A673 (cell line): Measurements from ENCODE around the gene RFFL. TPM values are rescaled to one million over a fixed set of nuclear protein-coding genes. Genes with fewer than 3 reads are reported as not detected.
A peak's percentile ranks its signal among the peaks of the same experiment; 100 is the strongest.

Experiments
- BruUV-seq: library from RNA; stranded (reverse); fragments of 400-500 nt; replicated peaks from 2 replicates; lab custom pipeline; 2021; lab: Mats Ljungman, UMichigan
- CTCF ChIA-PET: fragments of 300-600 bp; sonication (Branson Sonifier 250); formaldehyde crosslinking; loops from one replicate; lab custom pipeline; 2022; ENCODE audit warnings: antibody characterized with exemption; lab: Charles Lee
- POLR2A ChIA-PET: fragments of 300-600 bp; sonication (Branson Sonifier 250); formaldehyde crosslinking; loops from one replicate; lab custom pipeline; 2022; ENCODE audit warnings: antibody characterized with exemption; ENCODE audit not compliant: low non-redundant PET; lab: Charles Lee
- DNase-seq: peaks from one replicate; pipeline ENCODE4 v3.0.0-alpha.2; 2015; ENCODE audit warnings: low spot score
- H3K27ac ChIP-seq: fragments of 200-600 bp; sonication (generic); 2 replicates; pipeline ENCODE4 v1.5.1; 2016; ENCODE audit warnings: mixed run types, low read depth, mild to moderate bottlenecking, mixed read lengths, antibody characterized with exemption, low read length; ENCODE audit not compliant: poor library complexity, severe bottlenecking
- H3K27me3 ChIP-seq: fragments of 200-600 bp; sonication (generic); replicated peaks from 2 replicates; pipeline ENCODE4 v1.6.1; 2017; ENCODE audit warnings: mixed run types, low read depth, mild to moderate bottlenecking, mixed read lengths, antibody characterized with exemption, low read length; ENCODE audit not compliant: insufficient read depth, poor library complexity
- H3K36me3 ChIP-seq: fragments of 200-600 bp; sonication (generic); 2 replicates; pipeline ENCODE4 v1.6.1; 2016; ENCODE audit warnings: mixed run types, mild to moderate bottlenecking, mixed read lengths, antibody characterized with exemption, low read length; ENCODE audit not compliant: insufficient read depth, poor library complexity, severe bottlenecking
- H3K4me1 ChIP-seq: fragments of 200-600 bp; sonication (generic); 2 replicates; pipeline ENCODE4 v1.6.1; 2017; ENCODE audit warnings: mixed run types, mild to moderate bottlenecking, mixed read lengths, antibody characterized with exemption, low read length; ENCODE audit not compliant: insufficient read depth, poor library complexity, severe bottlenecking
- H3K4me3 ChIP-seq: fragments of 200-600 bp; sonication (generic); 2 replicates; pipeline ENCODE4 v1.5.1; 2016; ENCODE audit warnings: low read depth, mixed run types, mild to moderate bottlenecking, mixed read lengths, low read length; ENCODE audit not compliant: poor library complexity, severe bottlenecking
- H3K9me3 ChIP-seq: fragments of 200-600 bp; sonication (generic); 2 replicates; pipeline ENCODE4 v1.6.1; 2016; ENCODE audit warnings: mixed run types, low read depth, mild to moderate bottlenecking, mixed read lengths, antibody characterized with exemption, low read length; ENCODE audit not compliant: poor library complexity, severe bottlenecking
- CTCF ChIP-seq: fragments of 300-800, 200-600 bp; sonication (generic); conservative IDR thresholded peaks from 2 replicates; pipeline ENCODE4 v1.5.1; 2017; ENCODE audit warnings: low read depth, mild to moderate bottlenecking, antibody characterized with exemption, low read length, moderate library complexity, mixed read lengths
- EZH2 ChIP-seq: fragments of 200-600 bp; sonication (generic); IDR thresholded peaks from 2 replicates; pipeline ENCODE4 v1.6.1; 2017; ENCODE audit warnings: borderline replicate concordance, low read depth, mild to moderate bottlenecking, mixed read lengths, antibody characterized with exemption, low read length; ENCODE audit not compliant: poor library complexity, severe bottlenecking
- intact Hi-C: fragments of 100-400 bp; cut with micrococcal nuclease; formaldehyde crosslinking; loops from one replicate; pipeline ENCODE4 v1.10.0; 2022; ENCODE audit not compliant: unreplicated experiment
- total RNA-seq: library from RNA; stranded (reverse); gene quantifications from 2 replicates; pipeline ENCODE4 v1.2.3, GENCODE V29; 2021

RFFL gene
- total RNA-seq, 1 experiment from 2014 or later: 10.5 TPM

DNA sequence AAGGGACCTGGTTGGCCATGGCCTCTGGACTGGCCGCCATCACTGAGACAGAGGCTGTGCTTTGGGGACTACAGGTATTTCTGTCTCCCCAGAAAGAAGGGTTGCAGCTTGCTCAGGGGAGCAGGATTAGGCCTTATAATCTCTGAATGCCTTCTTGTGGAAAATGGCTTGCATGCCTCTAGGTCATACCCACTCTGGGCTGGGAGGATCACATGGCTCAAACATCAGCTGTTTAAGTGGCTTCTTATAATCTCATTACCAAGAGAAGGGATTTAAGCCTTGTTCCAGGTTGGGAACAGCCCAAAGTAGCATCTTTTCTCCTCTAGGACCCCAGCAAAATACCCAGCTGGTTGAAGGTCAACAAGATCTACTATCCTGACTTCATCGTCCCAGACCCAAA is 64.1 kb downstream of the RFFL start:
- H3K4me1 ChIP-seq: no peaks in the 10 kb centered on the region
- no peak overlapping the region for H3K4me3 ChIP-seq
- peaks cover 4% of the 10 kb centered on the region for H3K36me3 ChIP-seq
- BruUV-seq: no TSS peak
- TF ChIP-seq CTCF (no peak), EZH2 (no peak)
- no peak for DNase-seq
- intact Hi-C loops: no loop called here
- ChIA-PET POLR2A (interaction anchor here (0.6 kb wide), 1 partner anchor 27 kb away, joined by 3 read pairs; no protein-coding TSS in a partner anchor), CTCF (interaction anchor here (1.0 kb wide), 1 partner anchor 121 kb away, joined by 5 read pairs; the partner anchor contains the start of gene RAD51D)
- no peak overlapping the region for H3K27ac ChIP-seq
- H3K27me3 ChIP-seq: no peaks in the 10 kb centered on the region
- H3K9me3 ChIP-seq: no peaks in the 10 kb centered on the region

DNA sequence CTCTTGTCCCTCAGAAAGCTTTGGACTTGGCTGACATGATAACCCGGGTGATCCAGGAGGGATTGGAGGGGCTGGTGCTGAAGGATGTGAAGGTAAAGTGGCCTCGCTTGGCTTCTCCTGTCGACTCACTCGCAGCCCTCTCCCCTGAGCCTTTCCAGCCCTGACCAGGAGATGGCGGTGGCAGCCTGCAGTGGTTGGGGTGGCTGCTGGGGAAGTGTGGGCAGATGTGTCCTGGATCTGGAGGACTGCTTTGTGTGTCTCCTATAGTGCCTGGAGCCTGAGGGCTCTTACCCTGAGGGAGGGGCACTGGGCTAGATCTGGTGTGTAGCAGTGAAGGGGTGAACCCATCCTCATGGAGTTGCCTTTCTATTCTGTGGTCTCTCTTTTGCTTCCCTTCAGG is 65.3 kb downstream of the RFFL start:
- Histone ChIP-seq H3K36me3 (peaks cover 4% of the 10 kb centered on the region), H3K4me3 (no peak overlapping the region), H3K9me3 (no peaks in the 10 kb centered on the region), H3K4me1 (no peaks in the 10 kb centered on the region), H3K27me3 (no peaks in the 10 kb centered on the region), H3K27ac (no peak overlapping the region)
- ChIA-PET CTCF (no interaction called here), POLR2A (no interaction called here)
- peak; percentile 70 for DNase-seq
- BruUV-seq: no TSS peak
- intact Hi-C loops: loop anchor here (1.0 kb wide), 2 partner anchors 92 to 122 kb away; no protein-coding TSS in a partner anchor
- TF ChIP-seq CTCF (peak; percentile 60), EZH2 (no peak)

DNA sequence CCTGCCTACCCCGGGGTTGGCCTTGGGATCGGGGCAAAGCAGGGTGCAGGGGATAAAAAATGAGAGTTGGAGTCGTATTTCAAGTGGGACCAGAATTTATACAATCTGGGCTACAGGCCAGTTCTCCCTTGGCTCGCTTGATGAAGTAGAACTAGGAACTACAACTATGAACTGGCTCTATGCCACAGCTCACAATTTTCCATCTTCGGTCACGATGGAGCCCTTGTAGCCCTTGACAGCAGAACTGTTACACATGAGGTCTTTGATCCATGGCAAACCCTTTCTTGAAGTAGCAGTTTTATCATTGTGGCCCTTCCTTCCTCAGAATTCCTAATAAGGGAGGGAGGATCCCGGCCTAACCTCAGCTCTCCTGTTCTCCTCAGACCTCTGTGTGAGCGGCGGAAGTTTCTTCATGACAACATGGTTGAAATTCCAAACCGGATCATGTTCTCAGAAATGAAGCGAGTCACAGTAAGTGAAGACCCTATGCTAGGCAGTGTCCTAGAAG is 66.1 kb downstream of the RFFL start:
- CTCF ChIA-PET: no interaction called here
- intact Hi-C loops: no loop called here
- no peak overlapping the region for H3K27ac ChIP-seq
- no peaks in the 10 kb centered on the region for H3K9me3 ChIP-seq
- BruUV-seq: no TSS peak
- no peak for TF ChIP-seq CTCF
- TF ChIP-seq EZH2: no peak
- no peak overlapping the region for H3K4me3 ChIP-seq
- no peaks in the 10 kb centered on the region for H3K27me3 ChIP-seq
- POLR2A ChIA-PET: interaction anchor here (0.5 kb wide), 1 partner anchor 69 kb away, joined by 3 read pairs; no protein-coding TSS in a partner anchor
- H3K4me1 ChIP-seq: no peaks in the 10 kb centered on the region
- no peak for DNase-seq
- peaks cover 4% of the 10 kb centered on the region for H3K36me3 ChIP-seq
